ENCODE data around the gene SYT12. TPM values are rescaled to one million over a fixed set of nuclear protein-coding genes. Genes with fewer than 3 reads are reported as not detected.

The SYT12 gene
- total RNA-seq, 6 experiments from 2014 or later: not detected

- TF ChIP-seq CTCF (IDR thresholded peaks at IDR 0.05): no peak
- Mint-ChIP-seq H3K27me3 (ENCODE audit: insufficient read depth) (peaks cover 18% of the 10 kb centered on the region), H3K36me3 (ENCODE audit: low read depth) (no peaks in the 10 kb centered on the region), H3K9me3 (no peaks in the 10 kb centered on the region), H3K27ac (no peak overlapping the region), H3K4me3 (no peak overlapping the region), H3K4me1 (ENCODE audit: low read depth) (peaks cover 6% of the 10 kb centered on the region)
- no peak for DNase-seq
Measured at GRCh38 chr11:67048515-67049130, 25.7 kb downstream of the SYT12 start.

DNA sequence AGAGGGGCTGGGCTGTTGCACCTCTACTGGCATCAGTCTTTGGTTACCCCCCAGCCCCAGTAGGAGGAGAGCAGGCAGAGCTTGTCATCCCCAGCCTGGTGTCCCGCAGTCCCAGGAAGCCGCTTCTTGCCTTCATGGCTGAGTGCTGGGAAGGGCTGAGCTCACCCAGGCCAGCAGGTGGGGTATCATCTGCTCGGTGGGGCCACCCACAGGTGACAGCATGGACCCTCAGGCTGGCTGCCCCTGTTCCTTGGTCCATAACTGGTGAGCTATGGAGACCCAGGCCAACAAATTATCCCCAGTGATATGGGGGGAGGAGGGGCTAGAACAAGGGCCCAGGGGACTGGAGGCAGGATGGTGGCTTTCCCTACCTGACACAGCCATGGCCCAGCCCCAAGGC is 27.2 kb downstream of the SYT12 start:
- 0 out of 2 replicates have a peak, but pooled peaks have one; percentile 22 for TF ChIP-seq CTCF (IDR thresholded peaks at IDR 0.05)
- H3K27ac Mint-ChIP-seq: no peak overlapping the region
- peaks cover 17% of the 10 kb centered on the region for H3K27me3 Mint-ChIP-seq (ENCODE audit: insufficient read depth)
- no peaks in the 10 kb centered on the region for H3K36me3 Mint-ChIP-seq (ENCODE audit: low read depth)
- no peak for DNase-seq
- H3K4me3 Mint-ChIP-seq: no peak overlapping the region
- no peaks in the 10 kb centered on the region for H3K9me3 Mint-ChIP-seq
- H3K4me1 Mint-ChIP-seq (ENCODE audit: low read depth): peaks cover 21% of the 10 kb centered on the region

DNA sequence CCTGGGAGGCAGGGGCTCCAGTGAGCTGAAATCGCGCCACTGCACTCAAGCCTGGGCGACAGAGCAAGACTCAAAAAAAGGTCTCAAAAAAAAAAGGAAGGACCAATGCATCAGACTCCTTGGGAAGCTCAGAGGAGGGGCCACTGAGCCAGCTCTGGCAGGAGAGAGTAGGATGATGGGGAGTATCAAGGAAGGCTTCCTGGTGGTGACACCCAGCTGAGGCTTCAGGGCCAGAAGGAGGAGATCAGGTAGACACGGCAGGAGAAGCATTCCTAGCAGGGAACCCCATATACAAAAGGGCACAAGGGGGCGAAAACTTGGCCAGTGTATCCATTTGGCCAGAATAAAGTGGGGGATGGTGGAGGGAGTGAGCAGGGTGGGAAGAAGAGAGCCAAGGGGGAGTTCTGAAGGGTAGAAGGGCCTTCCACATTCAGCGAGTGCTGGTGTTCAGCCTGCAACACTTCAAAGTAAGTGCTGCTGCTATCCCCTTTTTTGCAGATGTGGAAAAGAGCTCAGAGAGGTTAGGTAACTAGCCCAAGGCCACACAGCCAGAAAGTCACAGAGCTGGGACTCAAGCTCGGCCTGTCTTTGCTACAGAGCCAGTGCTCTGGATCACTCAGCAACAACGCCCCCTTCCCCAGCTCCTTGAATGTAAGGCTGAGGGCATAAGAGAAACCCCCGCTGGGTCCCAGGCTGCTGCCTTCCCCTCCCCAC is 28.4 kb downstream of the SYT12 start:
- peaks cover 15% of the 10 kb centered on the region for H3K27me3 Mint-ChIP-seq (ENCODE audit: insufficient read depth)
- H3K27ac Mint-ChIP-seq: no peak overlapping the region
- H3K36me3 Mint-ChIP-seq (ENCODE audit: low read depth): no peaks in the 10 kb centered on the region
- H3K4me3 Mint-ChIP-seq: no peak overlapping the region
- peaks cover 27% of the 10 kb centered on the region for H3K4me1 Mint-ChIP-seq (ENCODE audit: low read depth)
- TF ChIP-seq CTCF (IDR thresholded peaks at IDR 0.05): no peak
- no peak for DNase-seq
- H3K9me3 Mint-ChIP-seq: no peaks in the 10 kb centered on the region

- Mint-ChIP-seq H3K27ac (no peak overlapping the region), H3K4me1 (ENCODE audit: low read depth) (peaks cover 27% of the 10 kb centered on the region), H3K36me3 (ENCODE audit: low read depth) (no peaks in the 10 kb centered on the region), H3K27me3 (ENCODE audit: insufficient read depth) (peaks cover 11% of the 10 kb centered on the region), H3K9me3 (no peaks in the 10 kb centered on the region), H3K4me3 (no peak overlapping the region)
- DNase-seq: no peak
- TF ChIP-seq CTCF (IDR thresholded peaks at IDR 0.05): no peak
Measured at GRCh38 chr11:67051945-67052488, 29.1 kb downstream of the SYT12 start.

GRCh38 chr11:67052891-67053290 is 30.0 kb downstream of the SYT12 start:
- Mint-ChIP-seq H3K4me1 (ENCODE audit: low read depth) (peaks cover 27% of the 10 kb centered on the region), H3K27ac (no peak overlapping the region)

More at GRCh38 chr11:67052891-67053290, 30.0 kb downstream of the SYT12 start:
- H3K4me3 Mint-ChIP-seq: no peak overlapping the region
- TF ChIP-seq CTCF (IDR thresholded peaks at IDR 0.05): no peak
- DNase-seq: no peak
- H3K36me3 Mint-ChIP-seq (ENCODE audit: low read depth): no peaks in the 10 kb centered on the region
- peaks cover 11% of the 10 kb centered on the region for H3K27me3 Mint-ChIP-seq (ENCODE audit: insufficient read depth)
- no peaks in the 10 kb centered on the region for H3K9me3 Mint-ChIP-seq
